ENCODE data around the gene CCDC183.
"Not testable (repeated sequence)": the region's sequence is repeated elsewhere in the genome, so short reads cannot be mapped to it uniquely, and the experiment has no call there.

CCDC183 gene

DNA sequence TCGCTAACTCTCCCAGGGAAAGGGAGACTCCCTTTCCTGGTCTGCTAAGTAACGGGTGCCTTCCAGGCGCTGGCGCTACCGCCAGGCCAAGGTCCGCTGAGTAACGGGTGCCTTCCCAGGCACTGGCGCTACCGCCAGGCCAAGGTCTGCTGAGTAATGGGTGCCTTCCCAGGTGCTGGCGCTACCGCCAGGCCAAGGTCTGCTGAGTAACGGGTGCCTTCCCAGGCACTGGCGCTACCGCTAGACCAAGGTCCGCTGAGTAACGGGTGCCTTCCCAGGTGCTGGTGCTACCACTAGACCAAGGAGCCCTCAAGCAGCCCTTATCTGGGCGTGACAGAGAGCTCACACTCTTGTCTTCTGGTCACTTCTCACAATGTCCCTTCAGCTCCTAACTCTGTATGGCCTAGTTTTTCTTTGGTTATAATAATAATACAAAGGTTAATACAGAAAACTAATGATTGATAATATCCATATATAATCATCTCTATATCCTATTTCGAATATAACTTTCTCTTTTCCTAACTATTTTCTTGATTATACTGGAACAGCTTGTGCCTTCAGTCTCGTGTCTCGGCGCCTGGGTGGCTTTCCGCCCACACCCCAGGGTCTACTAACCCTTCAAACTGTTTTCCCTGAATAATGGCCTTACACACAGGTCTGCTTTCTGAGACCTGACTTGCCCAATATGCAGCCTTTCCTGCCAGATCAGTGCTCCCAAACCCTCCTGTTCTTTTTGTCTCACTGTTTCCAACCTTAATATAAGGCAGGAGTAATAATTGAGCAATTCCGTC lies 10.4 kb upstream of the CCDC183 start:
- DNase-seq: not testable (repeated sequence)

DNA sequence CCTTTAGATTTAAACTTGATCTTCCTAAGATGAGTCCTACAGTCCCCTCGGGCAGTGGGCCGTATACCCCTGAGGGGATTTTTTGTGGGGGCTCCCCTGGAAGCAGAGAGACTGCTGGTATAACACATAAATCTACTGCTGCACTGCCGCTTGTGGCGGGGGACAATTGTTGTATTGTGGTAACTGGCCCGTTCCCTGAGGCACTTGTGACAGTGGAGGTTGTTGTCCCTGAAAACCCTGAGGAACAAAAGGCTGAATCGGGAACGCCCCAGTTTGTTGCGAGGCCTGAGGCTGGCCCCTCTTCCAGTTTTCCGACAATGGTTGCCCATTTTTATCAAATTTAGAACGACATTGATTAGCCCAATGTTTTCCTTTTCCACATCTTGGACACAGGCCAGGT lies 9.7 kb upstream of the CCDC183 start:
- no peak for DNase-seq

DNA sequence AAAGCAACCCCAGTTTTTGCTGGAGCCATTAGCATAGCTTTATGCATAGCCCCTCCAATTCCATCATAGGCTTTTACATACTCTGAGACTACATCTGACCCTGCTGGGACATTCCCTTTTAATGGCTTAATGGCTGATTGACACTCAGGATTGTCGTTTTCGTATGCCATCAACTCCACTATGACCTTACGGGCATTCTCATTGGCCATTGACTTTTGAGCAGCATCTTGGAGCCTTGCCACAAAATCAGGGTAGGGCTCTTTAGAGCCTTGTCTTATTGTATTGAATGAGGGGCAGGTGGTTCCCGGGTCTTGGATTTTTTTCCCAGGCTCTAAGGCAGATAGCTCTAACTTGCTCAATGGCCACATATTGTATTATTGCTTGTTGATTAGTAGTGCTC lies 9.2 kb upstream of the CCDC183 start:
- not testable (repeated sequence) for DNase-seq

DNA sequence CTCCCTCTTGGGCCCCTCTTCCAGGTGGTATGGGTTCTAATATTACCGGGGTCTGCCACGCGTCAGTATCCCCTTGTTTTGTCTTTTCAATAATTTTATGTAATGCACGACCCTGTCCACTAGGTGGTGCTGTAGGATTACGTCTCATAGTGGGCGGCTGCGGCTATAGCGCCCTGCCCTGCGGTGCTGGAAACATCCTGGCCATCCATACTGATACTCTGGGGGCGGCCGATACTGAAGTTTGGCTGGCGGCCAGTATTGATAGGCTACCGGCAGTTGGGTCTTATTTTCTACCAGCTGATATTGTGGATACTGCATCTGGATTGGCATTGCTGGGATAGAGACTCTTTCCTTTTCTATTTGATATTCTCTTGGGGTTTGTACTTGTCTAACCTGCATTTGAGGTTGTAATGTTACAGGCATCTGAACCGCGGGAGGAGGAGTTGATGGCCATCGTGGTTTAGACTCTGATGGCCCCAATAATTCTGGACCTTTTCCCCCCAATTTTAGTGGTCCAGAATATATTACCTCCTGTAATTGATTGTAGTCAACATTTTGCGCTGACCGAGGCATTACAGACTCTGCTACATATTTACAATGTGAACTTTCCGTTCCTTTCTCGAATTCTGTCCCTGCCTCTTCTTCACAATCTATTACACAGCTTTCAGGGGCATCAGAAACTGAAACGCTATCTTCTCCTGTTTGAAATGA lies 8.3 kb upstream of the CCDC183 start:
- DNase-seq: peak; percentile 72 to 84

DNA sequence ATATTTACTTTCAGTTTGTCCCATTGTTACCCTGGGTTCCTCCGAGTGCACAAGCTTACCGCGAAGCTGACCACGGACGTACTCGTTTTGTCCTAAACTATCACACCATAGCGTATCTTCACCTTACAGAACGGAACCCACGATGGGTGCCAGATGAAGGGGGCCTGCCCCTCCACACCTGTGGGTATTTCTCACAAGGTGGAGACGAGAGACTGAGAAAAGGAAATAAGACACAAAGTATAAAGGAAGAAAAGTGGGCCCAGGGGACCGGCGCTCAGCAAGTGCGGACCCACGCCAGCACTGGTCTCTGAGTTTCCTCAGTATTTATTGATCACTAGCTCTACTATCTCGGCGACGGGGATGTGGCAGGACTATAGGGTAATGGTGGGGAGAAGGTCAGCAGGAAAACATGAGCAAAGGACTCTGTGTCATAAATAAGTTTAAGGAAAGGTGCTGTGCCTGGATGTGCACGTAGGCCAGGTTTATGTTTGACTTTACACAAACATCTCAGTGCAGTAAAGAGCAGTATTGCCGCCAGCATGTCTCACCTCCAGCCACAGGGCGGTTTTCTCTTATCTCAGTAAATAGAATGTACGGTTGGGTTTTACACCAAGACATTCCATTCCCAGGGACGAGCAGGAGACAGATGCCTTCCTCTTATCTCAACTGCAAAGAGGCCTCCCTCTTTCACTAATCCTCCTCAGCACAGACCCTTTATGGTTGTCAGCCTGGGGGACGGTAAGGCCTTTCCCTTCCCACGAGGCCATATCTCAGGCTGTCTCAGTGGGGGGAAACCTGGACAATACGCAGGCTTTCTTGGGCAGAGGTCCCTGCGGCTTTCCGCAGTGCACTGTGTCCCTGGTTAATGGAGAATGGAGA lies 7.3 kb upstream of the CCDC183 start:
- peak; percentile 26 to 35 for DNase-seq

DNA sequence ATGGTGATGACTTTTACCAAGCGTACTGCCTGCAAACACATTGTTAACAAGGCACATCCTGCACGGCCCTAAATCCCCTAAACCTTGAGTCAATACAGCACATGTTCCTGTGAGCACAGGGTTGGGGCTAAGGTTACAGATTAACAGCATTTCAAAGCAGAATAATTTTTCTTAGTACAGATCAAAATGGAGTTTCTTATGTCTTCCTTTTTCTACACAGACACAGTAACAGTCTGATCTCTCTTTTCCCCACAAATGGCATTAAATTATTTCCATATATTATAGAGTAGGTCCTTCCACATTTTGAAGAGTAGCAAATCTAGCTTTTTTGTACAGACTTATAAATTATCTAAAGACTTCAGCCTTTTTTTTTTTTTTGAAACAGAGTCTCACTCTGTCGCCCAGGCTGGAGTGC lies 6.6 kb upstream of the CCDC183 start:
- no peak for DNase-seq

DNA sequence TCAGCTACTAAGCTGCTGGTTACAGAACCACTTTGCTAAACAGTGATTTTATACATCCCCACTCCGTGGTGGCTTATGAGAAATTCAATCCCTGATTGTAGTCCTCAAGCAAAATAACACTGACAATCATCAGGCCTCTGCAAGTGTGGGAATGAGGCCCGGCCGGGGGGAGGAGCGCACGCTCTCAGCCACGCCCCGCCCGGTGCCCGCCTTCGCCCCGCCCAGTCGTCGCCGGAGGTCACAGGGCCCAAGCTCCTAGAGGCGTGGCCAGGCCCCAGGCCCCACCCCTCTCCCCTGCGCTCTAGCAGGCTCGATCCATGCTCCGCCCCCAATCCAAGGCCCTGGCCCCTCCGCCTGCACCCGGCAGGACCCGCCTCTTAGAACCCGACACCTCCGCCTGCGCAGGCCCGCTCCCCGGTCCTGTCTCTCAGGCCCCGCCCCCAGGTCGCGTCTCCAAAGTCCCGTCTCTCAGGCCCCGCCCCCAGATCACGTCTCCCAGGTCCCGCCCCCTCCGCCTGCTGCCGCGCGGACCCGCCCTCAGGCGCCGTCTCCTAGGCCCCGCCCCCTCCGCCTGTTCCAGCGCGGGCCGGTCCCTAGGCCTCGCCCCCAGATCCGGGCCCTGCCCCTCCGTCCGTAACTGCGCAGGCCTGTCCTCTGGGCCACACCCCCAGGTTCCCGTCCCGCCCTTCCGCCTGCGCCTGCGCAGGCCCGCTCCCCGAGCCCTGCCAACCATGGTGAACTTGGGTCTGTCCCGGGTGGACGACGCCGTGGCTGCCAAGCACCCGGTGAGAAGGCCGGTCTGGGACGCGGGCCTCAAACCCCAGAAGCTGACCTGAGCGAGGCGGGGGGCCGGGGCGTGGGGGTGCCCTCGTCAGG lies 5.3 kb upstream of the CCDC183 start, which contains the start of gene TMEM141:
TMEM141 (plus strand) TSS at position 705 of the 876 bp plus-strand sequence; CDS start at position 732, 27 bp downstream.
- DNase-seq: peak; percentile 98 to 99

DNA sequence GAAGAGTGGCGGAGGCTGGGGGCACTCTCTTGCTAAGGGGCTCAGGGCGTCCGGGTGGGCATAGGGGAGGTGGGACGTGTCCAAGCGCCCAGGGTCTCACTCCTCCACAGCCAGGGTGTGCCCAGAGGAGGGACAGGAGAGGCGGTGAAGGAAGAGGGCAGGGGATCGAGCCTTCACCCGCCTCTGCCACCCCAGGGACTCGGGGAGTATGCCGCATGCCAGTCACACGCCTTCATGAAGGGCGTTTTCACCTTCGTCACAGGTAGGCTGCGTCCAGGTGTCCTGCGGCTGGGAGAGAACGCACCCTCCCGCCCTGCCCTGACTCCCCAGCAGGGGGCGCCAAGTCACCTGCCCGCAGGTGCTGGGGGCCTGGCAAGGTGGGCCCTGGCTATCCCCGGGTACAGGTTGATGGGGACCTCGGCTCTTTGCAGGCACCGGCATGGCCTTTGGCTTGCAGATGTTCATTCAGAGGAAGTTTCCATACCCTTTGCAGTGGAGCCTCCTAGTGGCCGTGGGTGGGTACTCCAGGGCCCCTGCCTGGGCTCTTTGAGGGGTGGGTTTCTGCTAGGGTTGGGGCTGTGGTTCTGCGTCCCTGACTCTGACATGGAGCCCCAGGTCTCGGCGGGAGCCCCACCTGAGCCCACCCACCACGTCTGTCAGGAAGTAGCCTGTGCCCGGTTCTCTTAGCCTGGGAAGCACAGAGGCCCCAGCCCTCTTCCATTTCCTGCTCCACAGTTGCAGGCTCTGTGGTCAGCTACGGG lies 4.4 kb upstream of the CCDC183 start:
- peak; percentile 39 to 46 for DNase-seq

DNA sequence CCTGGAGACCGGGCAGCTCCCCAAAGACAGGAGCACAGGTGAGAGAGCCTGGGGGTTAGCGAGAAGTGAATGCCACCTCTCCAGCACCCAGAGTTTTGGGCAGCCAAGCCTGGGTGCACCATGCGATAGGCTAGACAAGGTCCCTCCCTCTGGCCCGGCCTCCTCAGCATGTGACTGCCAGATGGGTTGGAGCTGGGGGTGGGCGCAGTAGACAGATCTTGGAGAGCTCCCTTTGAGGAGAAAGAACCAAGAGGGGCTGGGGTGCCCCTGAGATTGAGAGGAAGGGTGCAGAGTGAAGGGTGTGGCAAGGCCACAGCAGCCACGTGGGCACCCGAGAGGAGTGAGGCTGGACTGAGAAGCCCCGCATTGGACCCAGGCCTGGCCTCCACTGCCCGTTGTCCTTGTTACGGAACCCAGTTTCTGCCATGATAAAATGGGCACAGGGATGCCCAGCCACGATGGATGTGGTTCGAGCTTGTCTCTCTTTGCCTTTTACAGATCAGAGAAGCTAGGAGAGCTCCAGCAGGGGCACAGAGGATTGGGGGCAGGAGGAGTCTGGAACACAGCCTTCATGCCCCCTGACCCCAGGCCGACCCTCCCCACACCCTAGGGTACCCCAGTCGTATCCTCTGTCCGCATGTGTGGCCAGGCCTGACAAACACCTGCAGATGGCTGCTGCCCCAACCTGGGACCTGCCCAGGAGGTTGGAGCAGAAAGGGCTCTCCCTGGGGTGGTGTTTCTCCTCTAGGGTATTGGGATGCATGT lies 3.6 kb upstream of the CCDC183 start:
- DNase-seq: no peak

DNA sequence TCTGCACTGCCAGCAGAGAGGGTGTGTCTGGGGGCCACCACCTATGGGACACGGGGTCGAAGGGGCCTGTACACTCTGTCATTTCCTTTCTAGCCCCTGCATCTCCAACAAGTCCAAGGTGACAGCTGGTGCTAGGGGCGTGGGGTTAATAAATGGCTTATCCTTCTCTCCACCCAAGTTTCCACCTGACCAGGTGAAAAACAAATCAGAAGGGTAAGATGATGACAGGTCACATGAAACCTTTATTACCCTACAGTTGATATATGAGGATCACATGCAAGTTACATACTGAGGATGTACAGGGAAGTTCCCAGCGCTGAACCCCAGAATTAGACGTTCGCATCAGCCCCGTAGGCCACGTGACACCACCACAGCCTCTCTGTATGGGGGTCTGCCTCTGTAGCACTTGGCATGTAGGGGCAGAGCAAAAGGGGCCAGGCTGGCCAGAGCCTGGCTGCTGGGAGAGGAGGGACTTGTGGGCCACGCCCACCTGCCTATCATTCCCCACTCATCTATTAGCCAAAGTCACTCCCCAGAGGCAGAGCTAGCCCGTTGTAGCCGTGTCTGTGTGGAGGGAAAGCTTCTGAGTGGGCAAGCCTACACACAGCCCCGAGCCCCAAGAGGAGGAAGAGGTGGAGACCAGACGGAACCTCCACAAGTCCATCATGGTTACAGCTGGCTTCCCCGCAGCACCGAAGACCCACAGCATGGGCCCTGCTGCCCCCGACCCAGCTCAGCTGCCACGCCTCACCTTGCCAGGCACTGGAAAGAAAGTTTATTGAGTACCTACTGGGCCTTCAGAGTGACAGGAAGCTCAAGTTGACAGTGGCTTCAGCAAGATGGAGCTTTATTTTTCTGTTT lies 2.8 kb upstream of the CCDC183 start:
- DNase-seq: no peak

DNA sequence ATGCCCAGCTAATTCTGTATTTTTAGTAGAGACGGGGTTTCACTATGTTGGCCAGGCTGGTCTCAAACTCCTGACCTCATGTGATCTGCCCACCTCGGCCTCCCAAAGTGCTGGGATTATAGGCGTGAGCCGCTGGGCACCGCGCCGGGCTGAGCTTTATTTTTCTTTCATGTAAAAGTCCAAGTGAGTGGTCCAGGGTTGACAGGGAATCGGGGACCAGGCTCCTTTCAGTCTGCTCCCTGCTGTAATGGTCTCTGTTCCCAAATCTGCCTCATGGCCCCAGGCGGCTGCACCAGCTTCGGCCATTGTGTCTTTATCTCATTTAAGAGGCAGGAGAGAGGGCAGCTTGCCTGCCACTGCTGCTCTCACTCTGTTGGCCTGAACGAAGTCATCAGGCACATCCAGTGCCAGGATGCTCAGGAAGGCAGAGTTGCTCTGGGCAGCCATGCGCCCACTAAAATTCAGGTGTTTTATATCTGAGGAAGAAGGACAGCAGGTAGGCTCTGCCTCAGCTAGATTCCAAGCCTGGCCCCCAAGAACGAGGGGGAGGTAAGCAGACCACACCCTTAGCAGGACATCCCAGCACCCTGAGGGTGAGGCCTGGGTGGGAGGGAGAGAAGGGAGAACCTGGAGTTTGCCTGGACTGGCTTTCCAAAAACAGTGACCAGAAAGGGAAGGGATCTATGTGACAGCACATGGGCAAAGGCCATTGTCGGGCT lies 1.7 kb upstream of the CCDC183 start:
- DNase-seq: no peak

DNA sequence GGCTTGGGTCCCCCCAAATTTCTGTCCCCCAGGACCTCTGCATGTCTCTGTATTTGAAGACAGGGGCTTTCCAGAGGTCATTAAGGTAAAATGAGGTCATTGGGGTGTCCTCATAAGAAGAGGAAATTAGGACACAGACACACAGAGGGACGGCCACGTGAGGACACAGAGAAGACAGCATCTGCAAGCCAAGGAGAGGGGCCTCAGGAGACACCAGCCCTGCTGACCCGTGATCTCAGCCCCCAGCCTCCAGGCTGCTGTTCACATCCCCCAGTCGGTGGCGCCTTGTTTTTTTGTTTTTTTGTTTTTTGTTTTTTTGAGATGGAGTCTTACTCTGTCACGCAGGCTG lies 1.2 kb upstream of the CCDC183 start:
- no peak for DNase-seq

DNA sequence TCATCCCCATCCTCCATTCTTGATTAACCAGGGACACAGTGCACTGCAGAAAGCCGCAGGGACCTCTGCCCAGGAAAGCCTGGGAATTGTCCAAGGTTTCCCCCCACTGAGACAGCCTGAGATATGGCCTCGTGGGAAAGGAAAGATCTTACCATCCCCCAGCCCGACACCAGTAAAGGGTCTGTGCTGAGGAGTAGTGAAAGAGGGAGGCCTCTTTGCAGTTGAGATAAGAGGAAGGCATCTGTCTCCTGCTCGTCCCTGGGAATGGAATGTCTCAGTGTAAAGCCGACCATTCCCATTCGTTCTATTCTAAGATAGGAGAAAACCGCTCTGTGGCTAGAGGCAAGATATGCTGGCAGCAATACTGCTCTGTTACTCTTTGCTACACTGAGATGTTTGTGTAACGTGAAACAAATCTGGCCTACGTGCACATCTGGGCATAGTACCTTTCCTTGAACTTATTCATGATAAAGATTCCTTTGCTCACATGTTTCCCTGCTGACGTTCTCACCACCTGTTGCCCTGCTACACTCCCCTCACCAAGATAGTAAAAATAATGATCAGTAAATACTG lies 723 bp downstream of the CCDC183 start:
- not testable (repeated sequence) for DNase-seq

DNA sequence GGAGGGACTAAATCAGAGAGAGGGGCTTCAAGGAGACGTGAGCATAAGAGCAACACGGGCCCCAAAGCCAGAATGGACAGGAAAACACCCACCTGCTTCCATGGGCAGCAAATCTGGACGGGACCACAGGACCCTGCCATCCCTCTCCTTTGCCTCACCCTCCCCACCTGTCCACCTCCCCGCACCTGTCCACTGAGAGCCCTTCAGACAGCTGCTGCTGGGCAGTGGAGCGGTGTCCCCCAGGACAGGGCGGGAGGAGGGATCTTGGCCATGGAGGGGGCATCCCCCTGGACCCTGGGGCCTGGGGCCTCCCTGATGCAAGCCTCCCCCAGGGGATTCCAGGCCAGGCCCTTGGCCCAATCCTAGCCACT lies 2.6 kb downstream of the CCDC183 start:
- DNase-seq: no peak

DNA sequence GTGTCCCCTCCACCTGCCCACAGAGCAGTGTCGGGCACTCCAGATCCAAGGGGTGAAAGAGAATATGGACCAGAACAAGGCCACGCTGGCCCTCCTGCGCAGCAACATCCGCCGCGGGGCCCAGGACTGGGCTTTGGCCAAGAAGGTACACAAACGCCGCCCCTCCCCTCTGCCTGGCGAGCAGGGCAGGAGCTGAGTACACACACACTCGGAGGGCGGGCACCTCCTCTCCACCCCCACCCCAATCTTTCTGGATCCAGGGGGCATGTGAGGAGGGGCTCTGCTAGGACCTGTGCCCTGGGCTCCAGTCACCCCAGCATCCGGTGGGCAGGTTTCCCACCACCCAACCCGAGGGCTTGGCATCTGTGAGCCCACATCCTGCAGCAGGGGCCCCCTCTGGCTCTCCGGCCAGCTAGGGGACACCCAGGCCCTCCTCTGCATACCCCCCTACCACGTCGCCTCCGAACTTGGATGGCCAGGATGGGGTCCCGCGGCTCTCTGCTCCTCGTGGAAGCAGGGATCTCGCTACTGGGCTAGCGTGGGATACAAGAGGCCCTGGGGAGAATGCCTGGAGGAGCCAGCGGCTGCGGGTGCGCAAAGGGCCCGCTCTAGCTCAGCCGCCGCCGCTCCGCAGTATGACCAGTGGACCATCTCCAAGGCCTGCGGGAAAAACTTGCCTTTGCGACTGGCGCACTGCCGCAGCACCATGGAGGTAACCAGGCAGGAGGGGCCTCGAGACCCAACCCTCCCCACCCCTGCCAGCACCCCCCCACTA lies 3.1 kb downstream of the CCDC183 start:
- peak; percentile 42 to 75 for DNase-seq

DNA sequence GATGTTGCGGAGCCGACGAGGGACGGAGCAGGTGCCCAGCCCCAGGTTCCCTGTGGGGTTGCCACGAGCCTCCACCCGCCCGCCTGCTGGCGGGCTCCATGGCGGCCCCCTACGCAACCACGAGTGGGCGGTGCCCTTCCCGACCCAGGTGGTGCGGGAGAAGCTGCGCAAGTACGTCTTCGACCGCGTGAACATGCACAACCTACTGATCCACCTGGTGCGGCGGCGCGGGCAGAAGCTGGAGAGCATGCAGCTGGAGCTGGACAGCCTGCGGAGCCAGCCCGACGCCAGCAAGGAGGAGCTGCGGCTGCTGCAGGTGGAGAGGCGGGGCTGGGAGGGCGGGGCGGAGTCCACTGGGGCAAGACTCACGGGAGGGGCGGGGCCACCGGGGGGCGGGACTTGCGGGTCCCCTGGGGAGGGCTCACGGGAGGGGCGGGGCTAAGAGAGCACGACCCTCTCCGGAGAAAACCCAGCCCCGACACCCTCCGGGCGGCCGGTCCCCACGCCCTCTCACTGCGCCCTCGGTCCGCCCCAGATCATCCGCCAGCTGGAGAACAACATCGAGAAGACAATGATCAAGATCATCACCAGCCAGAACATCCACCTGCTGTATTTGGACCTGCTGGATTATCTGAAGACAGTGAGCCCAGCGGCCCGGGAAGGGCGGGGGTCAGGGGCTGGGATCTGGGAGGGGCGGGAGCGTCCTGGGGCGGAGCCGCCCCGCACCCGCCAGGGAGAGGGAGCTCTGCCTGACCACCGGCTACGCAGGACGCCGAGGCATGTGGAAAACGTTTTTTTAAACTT lies 3.9 kb downstream of the CCDC183 start:
- DNase-seq: peak; percentile 89 to 96

DNA sequence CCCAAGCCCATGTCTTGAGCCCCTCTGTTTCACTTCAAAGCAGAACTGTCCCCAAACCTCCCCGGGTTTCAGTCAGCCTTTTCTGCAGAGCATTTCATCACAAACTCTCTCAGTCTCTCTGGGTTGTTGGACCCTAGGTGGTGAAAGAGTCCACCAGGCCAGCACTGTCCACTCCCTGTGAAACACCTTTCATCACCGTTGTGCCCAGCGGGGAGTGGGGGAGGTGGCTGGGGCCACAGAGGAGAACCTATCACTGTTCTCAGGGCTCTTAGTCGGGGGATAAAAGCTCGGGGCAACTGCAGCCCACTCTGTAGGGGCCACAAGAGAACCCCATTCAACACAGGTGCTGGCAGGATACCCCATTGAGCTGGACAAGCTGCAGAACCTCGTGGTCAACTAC lies 6.2 kb downstream of the CCDC183 start:
- DNase-seq: no peak

Data from SHP77 (cell line).